Stimulated activated CD8-positive, alpha-beta memory T cell treated with anti-CD3 and anti-CD28 coated beads, Interleukin-15, amount 100 ng/mL, for 1 hour (primary cell): ENCODE results near the gene NKAP.
"Not testable (repeated sequence)": the region's sequence is repeated elsewhere in the genome, so short reads cannot be mapped to it uniquely, and the experiment has no call there.

ENCODE experiments used
- DNase-seq: peaks from one replicate; pipeline ENCODE4 v3.0.0-alpha.2; 2020; ENCODE audit warnings: low read depth

The NKAP gene

GRCh38 chrX:119935215-119935874 is 8.2 kb downstream of the NKAP start:
- DNase-seq, result no peak

DNA sequence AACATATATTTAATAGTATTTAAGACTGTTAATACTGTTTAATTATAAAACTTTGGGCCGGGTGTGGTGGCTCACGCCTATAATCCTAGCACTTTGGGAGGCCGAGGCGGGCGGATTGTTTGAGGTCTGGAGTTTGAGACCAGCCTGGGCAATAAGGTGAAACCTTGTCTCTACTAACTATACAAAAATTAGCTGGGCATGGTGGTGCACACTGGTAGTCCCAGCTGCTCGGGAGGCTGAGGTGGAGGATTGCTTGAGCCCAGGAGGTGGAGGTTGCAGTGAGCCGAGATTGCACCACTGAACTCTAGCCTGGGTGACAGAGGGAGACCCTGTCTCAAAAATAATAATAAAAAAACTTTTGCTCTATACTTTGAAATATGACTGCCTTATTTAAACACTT is 21.2 kb downstream of the NKAP start:
- not testable (repeated sequence) for DNase-seq

GRCh38 chrX:119919835-119920585 is 23.5 kb downstream of the NKAP start:
- DNase-seq, result no peak

GRCh38 chrX:119917877-119918276 is 25.7 kb downstream of the NKAP start:
- DNase-seq, result no peak

- no peak for DNase-seq
Measured at GRCh38 chrX:119916310-119916709, 27.2 kb downstream of the NKAP start.

DNA sequence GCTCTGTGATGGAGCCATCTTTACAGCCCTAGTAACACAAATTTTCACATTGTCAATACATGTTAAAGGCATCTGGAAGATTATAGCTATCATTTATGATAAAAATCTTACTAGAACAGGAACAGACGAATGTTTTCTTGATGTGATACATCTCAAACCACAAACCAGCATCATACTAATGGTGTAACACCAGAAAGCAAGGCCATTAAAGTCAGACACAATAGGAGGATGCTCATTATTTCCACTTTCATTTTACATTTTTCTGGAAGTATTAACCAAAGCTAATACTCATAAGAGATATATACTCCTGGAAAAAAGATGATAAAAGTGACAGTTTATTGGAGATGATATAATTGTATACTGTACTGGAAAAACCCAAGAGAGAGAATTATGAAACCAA is 42.6 kb downstream of the NKAP start:
- no peak for DNase-seq

- DNase-seq, result no peak
Measured at GRCh38 chrX:119899125-119899524, 44.4 kb downstream of the NKAP start.

DNA sequence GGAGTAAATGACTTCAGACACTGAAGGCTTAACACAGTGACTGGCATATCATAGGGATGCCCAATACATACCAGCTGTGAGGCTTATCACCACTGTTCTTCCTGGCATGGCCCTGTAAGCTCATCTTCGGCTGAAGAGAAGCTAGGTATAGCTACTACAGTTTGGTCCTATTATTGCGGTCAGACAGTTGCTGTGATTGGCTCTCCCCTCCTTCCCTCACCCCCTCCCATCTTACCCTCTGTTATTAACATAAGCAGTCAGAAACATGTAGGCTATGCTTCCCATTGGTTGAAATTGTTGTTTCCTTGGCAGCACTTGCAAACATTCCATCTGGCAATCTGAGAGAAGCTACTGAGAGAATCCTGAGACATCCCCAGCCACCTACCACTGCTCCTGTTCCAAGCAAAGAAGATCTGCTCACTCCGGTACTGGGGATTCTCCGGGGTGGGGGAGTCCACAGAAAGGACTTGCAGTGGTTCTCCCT is 47.7 kb downstream of the NKAP start, which contains the start of gene AKAP14:
AKAP14 (plus strand) TSS at position 51 of the 484 bp plus-strand sequence. CDS start 7,331 bp downstream, outside the sequence.
- DNase-seq, result no peak

GRCh38 chrX:119891961-119892692 is 51.4 kb downstream of the NKAP start:
- DNase-seq, result not testable (repeated sequence)

GRCh38 chrX:119890626-119891025 is 52.9 kb downstream of the NKAP start:
- DNase-seq, result not testable (repeated sequence)

- peak; percentile 19 for DNase-seq
Measured at GRCh38 chrX:119887721-119888425, 55.7 kb downstream of the NKAP start.

DNA sequence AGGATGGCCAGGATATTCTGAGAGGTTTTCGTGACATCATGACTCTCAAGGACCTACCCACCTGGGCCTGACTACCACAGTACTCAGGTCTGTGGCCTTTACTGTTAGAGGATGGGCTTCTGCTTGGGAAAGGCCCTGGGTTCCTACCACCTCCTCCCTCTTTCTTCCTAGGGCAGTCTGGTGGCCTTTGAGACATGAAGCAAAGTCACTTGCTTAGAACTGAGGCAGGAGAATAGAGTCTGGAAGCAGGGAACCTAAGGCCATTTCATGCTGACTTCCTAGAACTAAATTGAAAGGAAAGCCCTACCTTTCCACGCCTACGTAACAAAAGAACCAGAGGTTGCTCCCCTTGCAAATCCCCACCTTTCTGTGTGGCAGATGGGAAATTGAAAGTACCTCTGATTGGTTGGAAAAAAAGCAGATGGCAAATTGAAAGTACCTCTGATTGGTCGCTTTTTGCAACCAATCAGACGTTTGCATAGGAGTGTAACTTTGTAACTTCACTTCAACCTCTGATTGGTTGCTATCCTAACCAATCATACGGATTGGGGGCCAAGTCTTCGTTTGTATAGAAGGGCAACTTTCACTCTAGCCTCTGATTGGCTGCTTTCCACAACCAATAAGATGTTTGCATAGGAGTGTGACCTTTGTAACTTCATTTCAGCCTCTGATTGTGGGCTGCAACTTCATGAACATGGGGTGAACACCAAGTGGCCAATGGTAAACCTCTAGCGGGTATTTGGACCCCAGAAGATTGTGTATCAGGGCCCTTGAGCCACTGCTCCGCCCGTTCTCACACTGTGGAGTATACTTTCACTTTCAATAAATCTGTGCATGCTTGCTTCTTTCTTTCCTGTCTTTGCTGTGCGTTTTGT is 57.8 kb downstream of the NKAP start:
- DNase-seq, result no peak

DNA sequence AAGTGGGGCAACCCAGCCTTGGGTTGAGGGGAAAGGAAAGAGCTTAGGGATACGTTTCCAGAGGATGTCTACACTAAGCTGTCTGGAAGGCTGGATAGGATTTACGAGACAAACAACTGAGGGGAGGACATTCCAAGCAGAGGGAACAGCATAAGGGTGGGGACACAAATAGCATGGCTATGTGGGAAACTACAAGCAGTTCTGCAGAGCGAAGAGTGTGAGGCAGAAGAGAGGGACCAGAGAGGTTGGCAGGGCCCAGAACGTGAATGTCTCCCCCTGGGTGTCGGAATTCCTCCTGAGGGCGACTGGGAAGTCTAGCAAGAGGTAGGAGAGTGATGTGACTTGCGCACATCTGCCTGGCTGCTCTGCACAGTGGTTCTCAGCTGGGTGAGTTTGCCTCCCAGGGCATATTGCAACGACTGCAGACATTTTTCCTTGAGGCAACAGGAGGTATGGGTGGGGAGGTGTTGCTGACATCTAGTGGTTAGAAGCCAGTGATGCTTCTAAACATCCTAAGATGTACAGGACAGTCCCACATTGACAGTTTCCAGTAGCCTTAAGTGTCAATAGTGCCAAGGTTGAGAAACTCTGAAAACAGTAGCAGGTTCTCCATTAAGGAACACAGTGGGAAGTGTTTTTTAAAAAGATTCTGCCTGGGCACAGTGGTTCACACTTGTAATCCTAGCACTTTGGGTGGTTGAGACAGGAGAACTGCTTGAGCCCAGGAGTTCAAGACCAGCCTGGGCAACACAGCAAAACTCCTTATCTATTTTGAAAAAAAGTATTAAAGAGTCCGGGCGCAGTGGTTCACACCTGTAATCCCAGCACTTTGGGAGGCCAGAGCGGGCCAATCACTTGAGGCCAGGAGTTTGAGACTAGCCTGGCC is 62.8 kb downstream of the NKAP start:
- no peak for DNase-seq

DNA sequence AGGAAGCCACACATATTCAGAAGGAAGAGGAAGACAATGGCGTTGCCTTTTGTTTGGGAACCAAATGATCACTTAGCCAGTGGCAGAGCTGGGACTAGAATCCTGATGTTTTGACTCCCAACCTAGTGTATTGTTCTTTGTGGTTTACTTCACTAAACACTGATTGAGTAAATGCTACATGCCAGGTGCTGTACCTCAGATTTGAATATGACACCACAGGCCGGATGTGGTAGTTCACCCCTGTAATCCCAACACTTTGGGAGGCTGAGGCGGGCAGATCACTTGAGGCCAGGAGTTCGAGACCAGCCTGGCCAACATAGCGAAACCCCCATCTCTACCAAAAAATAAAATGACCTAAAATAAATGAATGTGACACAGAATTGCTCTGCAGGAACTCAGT is 63.5 kb downstream of the NKAP start:
- no peak for DNase-seq

- DNase-seq, result no peak
Measured at GRCh38 chrX:119878740-119879139, 64.8 kb downstream of the NKAP start.

- DNase-seq, result peak; percentile 65
Measured at GRCh38 chrX:119871599-119872395, 71.8 kb downstream of the NKAP start, which contains the start of the genes NDUFA1 and RNF113A. Gene NDUFA1 (plus strand): TSS chrX:119871832. CDS start chrX:119871912, 80 bp downstream. Gene RNF113A (minus strand): TSS chrX:119871733. CDS start chrX:119871613, 120 bp downstream.

DNA sequence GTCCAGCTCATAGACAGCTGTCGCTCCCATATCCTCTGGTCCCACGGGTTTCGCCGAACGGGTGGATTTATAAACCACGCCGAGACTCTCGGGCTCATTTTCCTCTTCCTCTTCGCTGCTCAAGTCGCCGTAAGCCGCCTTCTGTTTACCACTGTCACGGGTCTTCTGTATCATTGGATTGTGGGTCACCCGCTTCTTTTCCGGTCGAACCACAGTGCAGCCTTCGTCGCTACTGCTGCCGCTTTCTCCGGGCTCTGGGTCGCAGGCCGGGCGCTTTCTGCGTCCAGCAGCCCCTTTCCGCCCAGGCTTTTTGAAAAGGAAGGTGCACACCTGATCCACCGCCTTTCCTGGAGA is 72.3 kb downstream of the NKAP start:
- no peak for DNase-seq
